Sigmoid colon (tissue), 4 donors: ENCODE measurements around the gene DPF3.

ENCODE experiments used
- CTCF ChIP-seq, 4 experiments: fragments of 450-650 bp in 3 of 4; fragments of 200-600 bp in 1 of 4; IDR thresholded peaks; one replicate each; pipeline ENCODE4 v1.5.1; 2016 to 2019; ENCODE audit warnings: antibody characterized with exemption in 4 of 4, mild to moderate bottlenecking in 3 of 4, moderate library complexity in 2 of 4
- EP300 ChIP-seq, 4 donors: sonication (generic); formaldehyde crosslinking; IDR thresholded peaks; one replicate each; pipeline ENCODE4 v1.6.1; 2017; ENCODE audit warnings: antibody characterized with exemption in 4 of 4
- POLR2A ChIP-seq, 2 donors: fragments of 450-650 bp; IDR thresholded peaks; one replicate each; pipeline ENCODE4 v1.6.1; 2016; ENCODE audit warnings: antibody characterized with exemption in 2 of 2, mild to moderate bottlenecking in 2 of 2, moderate library complexity in 2 of 2
- POLR2AphosphoS5 ChIP-seq, 4 donors: sonication (generic); formaldehyde crosslinking; IDR thresholded peaks; one replicate each; pipeline ENCODE4 v1.6.1; 2017; ENCODE audit warnings: antibody characterized with exemption in 4 of 4

GRCh38 chr14:72826039-72826438 lies 67.9 kb downstream of the DPF3 start:
- no peak for TF ChIP-seq CTCF (IDR thresholded peaks at IDR 0.05)
- TF ChIP-seq EP300 (IDR thresholded peaks at IDR 0.05) = no peak
- no peak for TF ChIP-seq POLR2A (IDR thresholded peaks at IDR 0.05)
- TF ChIP-seq POLR2AphosphoS5 (IDR thresholded peaks at IDR 0.05) = no peak
